HG02623 (cell line): Measurements from ENCODE around the gene MAGEA9.
"Not testable (repeated sequence)": the region's sequence is repeated elsewhere in the genome, so short reads cannot be mapped to it uniquely, and the experiment has no call there.

Source experiments
- ATAC-seq: cut with Tn5 transposase; IDR thresholded peaks from one replicate; pipeline ENCODE4 v1.9.1; 2021; ENCODE audit warnings: moderate library complexity; ENCODE audit not compliant: unreplicated experiment

MAGEA9 gene

GRCh38 chrX:149804102-149804501 lies 22.4 kb downstream of the MAGEA9 start:
- ATAC-seq = no peak

- ATAC-seq = no peak
Observed at GRCh38 chrX:149807747-149808458, 26.2 kb downstream of the MAGEA9 start.

- no peak for ATAC-seq
Observed at GRCh38 chrX:149818652-149819051, 36.9 kb downstream of the MAGEA9 start.

- ATAC-seq = no peak
Observed at GRCh38 chrX:149819371-149819770, 37.6 kb downstream of the MAGEA9 start.

- no peak for ATAC-seq
Observed at GRCh38 chrX:149825424-149825823, 43.7 kb downstream of the MAGEA9 start.

- no peak for ATAC-seq
Observed at GRCh38 chrX:149827254-149827653, 45.5 kb downstream of the MAGEA9 start.

GRCh38 chrX:149829751-149830191 lies 48.0 kb downstream of the MAGEA9 start:
- no peak for ATAC-seq

- no peak for ATAC-seq
Observed at GRCh38 chrX:149830192-149830873, 48.6 kb downstream of the MAGEA9 start.

GRCh38 chrX:149831473-149831872 lies 49.7 kb downstream of the MAGEA9 start:
- no peak for ATAC-seq

- not testable (repeated sequence) for ATAC-seq
Observed at GRCh38 chrX:149836728-149837127, 55.0 kb downstream of the MAGEA9 start.

- ATAC-seq = no peak
Observed at GRCh38 chrX:149837167-149837566, 55.4 kb downstream of the MAGEA9 start.
